IPS DF 4.7 (cell line): Measurements from ENCODE around the gene ANGEL1.

Source experiments
- DNase-seq: peaks from one replicate; pipeline ENCODE4 v3.0.0-alpha.2; 2013; ENCODE audit warnings: low spot score; ENCODE audit errors: extremely low read depth

The ANGEL1 gene

DNA sequence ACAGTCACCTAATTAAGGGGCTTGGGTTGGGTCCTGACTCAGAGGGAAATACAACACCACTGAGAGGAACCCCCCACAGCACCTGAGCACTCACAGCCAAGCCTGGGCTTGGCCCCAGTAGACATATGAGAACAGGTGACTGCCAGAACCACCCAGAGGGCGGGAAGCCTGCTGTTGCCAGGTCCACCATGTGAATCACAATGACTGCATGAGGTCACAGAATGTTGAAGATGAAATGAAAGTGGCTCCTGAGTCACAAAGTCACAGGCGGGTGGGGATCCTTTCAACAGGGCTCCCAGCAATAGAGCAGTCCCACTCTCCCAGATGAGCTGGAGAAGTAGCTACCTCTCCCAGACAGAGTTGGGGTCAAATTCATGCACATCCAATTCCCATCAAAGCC lies 13.4 kb upstream of the ANGEL1 start, which contains the start of gene LRRC74A:
TSS of gene LRRC74A (plus strand) at position 287 of the 400 bp plus-strand sequence. CDS start 290 bp downstream, outside the sequence.
- DNase-seq, result no peak

DNA sequence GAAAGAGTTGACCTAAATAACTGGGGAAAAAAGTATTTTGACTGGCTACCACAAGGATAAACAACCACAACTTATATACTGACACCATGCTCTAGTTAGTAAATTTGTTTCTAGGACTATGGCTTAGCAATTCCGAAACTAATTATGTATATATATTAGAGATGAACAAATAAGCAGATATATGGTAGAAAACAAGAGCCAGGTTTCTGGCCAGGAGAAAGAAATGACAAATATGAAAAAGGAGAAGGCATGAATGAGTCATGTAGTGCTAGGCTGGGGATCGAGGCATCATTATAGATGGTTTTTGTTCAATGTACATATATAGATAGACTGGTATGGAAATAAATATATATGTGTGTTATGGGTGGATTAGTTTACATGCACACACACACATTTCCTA lies 8.0 kb upstream of the ANGEL1 start:
- no peak for DNase-seq

- no peak for DNase-seq
Measured at GRCh38 chr14:76814726-76815645, 2.3 kb upstream of the ANGEL1 start.

DNA sequence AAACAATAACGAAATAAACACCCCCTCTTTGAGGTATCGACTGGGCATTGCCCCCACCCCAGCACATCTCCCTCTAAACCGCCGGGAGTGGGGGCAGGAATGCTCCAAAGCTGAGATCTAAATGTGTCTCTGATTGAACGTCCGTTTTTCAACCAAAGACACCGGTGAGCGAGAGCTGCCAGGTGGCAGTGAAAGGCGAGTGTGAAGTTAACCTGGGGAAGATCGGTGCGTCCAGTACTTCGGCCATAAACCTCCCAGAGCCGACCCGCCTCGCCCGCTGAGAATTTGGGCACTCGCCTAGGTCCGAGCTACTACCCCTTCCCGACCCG lies 625 bp downstream of the ANGEL1 start:
- DNase-seq, result no peak

DNA sequence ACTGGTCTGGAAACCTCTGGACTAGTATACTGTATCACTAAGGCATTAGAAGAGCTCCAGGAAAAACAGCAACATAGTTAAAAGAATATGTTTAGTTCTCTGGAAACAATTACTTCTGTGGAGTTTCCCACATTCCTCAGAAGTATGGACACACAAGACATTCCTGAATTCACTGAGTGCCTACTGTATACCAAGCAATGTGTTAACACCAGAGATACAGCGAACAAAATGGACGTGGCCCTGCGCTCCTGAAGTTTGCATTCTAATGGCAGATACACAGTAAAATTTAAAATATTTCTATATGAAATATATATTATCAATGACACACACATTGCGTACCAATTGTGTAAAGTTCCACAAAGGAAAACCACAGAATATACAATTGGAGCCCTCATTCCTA lies 1.1 kb downstream of the ANGEL1 start:
- DNase-seq, result no peak

DNA sequence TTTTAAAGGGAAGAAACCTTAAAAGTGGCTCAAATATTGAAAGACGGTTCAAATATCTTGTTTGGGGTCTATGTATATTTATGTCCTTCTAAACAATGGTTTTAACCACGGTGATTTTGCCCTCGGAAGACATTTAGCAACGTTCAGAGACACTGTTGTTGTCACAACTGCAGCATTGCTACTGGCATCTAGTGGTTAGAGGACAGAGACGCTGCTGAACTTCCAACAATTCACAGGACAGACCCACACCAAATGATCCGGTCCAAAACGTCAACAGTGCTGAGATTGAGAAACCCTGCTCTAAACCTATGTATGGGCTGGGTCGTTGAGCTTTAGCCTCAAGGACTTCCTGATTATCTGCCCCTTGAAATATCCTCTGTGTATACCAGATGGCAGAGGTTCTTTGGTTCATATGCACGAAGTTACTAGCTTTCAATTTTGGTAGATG lies 1.7 kb downstream of the ANGEL1 start:
- DNase-seq, result no peak

DNA sequence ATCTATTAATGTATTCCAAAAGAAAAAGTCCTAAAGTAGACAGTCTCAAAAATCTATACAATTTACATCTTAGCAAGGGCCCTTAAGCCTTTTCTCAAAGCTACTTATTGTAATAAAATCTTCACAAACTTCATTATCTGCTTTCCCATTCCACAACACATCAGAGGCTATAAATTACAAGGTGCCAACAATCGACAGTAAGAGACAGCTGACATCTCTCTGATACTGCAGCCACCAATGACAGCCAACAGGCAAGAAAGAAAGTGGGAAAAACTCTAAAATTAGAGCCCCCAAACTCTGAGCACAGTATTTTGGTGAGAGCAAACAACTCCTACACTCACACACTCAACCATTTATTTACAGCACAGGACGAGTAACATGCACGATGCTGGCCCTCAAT lies 2.2 kb downstream of the ANGEL1 start:
- no peak for DNase-seq

DNA sequence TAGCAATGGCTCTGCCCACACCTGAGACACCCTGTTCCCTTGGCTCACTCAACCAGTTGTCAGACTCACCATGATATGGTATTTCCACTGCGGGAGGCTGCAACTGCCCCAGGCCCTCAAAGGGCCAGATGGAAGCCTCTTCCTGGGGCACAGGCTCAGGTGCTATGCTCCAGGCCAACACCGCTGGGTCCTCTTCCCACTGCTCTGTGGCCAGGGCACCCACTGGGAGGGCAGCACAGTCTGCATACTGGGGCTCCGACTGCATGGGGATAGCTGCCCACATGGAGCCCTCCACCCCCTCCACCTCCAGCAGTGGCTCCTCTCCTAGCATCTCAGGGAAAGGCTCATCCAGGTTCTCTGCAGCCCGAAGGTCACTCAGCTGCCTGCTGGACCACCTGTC lies 3.7 kb downstream of the ANGEL1 start:
- no peak for DNase-seq

GRCh38 chr14:76808011-76808410 lies 4.7 kb downstream of the ANGEL1 start:
- no peak for DNase-seq

- DNase-seq, result no peak
Measured at GRCh38 chr14:76806446-76806845, 6.2 kb downstream of the ANGEL1 start.

GRCh38 chr14:76793956-76794355 lies 18.7 kb downstream of the ANGEL1 start:
- DNase-seq, result no peak

DNA sequence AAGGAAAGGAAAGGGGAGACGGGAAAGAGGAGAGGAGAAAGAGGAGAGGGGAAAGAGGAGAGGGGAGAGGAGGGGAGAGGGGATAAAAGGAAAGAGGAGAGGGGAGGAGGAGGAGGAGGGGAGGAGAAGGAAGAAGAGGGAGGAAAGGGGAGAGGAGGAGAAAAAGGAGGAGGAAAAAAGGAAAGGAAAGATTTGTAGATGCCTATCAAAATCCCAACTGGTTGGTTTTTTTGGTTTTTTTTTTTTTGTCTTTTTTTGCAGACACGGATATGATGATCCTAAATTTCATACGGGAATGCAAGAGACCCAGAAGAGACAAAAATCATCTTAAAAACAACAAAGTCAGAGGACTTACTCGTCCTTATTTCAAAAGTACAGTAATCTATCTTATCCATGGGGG lies 19.4 kb downstream of the ANGEL1 start:
- no peak for DNase-seq

DNA sequence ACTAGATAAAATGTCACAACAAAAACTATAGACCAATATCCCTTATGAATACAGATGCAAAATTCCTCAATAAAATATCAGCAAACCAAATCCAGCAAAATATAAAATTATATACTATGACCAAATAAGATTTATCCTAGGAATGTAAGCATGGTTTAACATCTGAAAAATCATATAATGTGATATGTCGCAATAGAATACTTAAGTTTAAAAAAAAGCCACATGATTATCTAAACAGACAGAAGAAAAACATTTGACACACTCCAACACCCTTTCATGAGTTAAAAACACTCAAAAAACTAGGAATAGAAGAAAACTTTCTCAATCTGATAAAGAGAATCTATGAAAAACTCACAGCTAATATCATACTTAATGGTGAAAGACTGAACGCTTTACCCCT lies 20.3 kb downstream of the ANGEL1 start:
- DNase-seq, result no peak

GRCh38 chr14:76786601-76787000 lies 26.1 kb downstream of the ANGEL1 start:
- DNase-seq, result no peak

GRCh38 chr14:76784881-76785280 lies 27.8 kb downstream of the ANGEL1 start:
- no peak for DNase-seq

DNA sequence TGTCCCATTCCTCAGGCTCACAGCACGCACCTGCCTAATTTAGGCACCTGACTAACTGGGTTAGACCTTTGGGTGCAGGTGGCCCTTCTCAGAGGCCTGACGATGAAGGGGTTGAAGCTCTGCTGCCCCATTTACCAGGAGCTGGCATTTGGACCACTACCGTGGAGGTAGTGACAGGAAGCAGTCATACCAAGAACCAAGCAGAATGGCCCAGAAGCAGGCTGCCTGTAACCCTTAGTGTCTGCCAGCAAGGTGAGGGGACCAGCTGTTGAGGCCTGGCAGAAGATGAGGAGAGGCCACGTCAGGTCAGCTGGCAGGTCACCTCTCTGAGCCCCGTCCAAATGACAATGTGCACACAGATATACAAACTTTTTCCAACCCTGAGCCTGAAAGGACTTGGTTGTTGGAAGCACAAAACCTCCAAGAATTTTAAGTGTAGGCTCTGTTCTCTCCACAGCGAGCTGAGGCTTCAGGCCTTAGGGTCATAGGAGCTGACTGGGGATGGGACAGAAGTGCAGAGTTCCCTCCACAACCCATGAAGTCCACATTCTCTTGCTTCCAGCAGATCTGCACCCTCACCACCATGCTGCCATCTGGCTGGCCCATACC lies 28.3 kb downstream of the ANGEL1 start:
- no peak for DNase-seq

DNA sequence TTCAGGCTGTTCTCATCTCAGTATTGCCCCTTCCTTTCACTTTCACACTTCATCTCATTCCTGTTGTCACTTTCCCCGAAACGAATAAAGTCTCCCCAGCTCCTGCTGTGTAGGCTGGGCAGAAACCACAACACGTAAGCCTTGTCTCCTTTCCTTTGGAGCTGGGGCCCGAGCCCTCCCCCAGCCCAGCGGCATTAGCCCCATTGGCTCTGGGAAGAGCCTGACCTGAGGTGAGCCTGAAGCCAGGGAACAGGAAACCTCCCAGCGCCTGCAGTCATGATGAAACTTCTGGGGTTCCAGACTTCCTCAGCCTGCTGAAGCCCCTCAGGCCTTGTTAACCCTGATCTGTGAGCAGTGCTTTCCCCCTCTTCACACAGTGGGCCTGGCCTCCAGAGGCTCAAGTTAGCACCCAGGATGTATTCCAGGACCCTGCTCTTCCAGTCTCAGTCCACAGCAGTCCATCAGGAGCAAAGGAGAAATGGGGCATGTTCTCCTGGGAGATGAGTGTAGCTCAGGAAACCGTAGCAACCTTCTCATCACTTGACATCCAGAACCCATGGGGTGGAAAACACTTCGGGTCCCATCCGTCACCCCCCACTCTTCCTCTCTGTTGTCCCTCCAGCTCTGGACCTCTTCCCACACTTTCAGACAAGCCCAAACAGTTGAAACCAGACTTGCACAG lies 29.7 kb downstream of the ANGEL1 start:
- DNase-seq, result no peak

DNA sequence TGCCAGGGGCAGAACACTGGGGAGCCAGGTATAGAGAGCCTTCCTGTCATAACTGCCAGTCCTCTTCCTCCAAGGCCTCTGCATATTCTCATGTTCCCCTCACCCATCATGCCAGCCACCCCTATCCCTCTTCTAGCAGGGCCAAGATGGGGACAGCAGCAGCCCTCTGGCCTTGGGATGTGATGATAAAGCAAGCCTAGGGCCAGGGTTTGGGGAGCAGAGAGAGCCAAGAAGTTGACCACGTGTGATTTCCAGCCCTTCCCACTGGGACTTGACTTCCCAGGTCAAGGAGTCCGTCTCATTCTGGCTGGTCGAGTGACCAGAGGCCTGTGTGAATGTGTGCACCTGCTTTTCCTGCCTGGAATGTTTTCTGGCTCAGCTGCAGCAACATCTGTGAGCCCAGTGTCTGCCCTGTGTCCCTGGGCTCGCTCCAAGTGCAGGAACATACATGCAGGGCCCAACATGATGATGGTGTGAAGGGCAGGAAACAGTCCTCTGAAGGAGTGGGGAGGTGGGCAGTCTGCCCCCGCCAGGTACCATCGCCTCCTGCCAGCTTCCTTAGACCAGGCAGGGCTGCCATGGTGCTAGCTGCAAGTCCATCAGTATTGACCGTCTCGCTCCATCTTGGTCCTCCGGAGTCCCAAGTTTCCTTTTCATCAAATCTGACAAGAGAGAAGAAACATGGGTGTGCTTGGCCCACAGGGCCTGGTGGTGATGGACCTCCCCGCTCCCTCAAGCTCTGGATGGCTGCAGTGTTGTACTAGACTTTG lies 30.4 kb downstream of the ANGEL1 start:
- DNase-seq, result no peak

GRCh38 chr14:76781648-76782051 lies 31.0 kb downstream of the ANGEL1 start:
- DNase-seq, result no peak

DNA sequence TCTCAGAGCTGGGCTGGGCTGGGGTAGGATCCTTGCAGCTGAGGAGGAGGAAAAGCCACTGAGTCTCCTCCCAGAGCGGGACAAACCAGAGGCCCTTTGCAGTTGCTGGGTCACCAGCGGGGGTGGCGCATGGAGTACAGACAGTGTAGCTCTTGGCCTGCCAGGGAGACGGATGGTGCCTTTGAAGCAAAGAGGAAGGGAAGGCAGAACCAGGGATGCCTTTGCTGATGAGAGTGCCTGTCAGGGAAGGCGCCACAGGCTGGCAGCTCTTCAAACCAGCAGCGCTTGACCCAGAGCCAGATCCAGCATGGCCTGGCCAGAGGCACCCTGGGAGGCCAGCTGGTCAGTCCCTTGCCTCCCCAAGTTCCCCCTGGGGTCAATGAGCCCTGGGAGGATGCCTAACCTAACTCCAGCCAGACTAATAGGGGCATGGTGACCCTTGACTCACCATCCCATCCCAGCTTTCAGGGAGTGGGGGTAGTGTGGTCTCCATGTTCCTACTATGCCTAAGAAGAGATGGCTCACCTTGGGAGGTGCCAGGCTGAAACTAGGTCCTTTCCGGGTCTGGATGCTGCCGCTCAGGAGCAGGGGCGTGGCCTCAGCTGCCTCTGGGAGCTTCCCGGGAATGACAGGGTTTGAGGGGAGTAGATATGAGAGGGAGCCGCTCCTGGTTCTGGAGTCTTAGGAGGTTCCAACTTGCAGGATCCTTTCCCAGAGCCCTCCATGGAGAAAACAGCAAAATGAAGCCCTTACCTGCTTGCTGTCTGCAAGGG lies 31.6 kb downstream of the ANGEL1 start:
- DNase-seq, result no peak

- no peak for DNase-seq
Measured at GRCh38 chr14:76780360-76780759, 32.3 kb downstream of the ANGEL1 start.
